H9 (cell line): ENCODE data around the gene MINDY2. TPM values are rescaled to one million over a fixed set of nuclear protein-coding genes. Genes with fewer than 3 reads are reported as not detected.

Source experiments
- DNase-seq: peaks from one replicate; pipeline ENCODE4 v3.0.0-alpha.2; 2017
- H2AFZ ChIP-seq: one replicate; pipeline ENCODE4 v1.6.1; 2013; ENCODE audit warnings: mild to moderate bottlenecking, low read length, control low read depth, moderate library complexity
- H2AK5ac ChIP-seq: 2 replicates; pipeline ENCODE4 v1.6.1; 2013; ENCODE audit warnings: low read length, control low read depth, mixed read lengths; ENCODE audit not compliant: insufficient read length
- H2BK120ac ChIP-seq: one replicate; pipeline ENCODE4 v1.6.1; 2013; ENCODE audit warnings: low read depth, mild to moderate bottlenecking, low read length, control low read depth, inconsistent platforms; ENCODE audit not compliant: poor library complexity, severe bottlenecking
- H2BK12ac ChIP-seq: 2 replicates; pipeline ENCODE4 v1.6.1; 2013; ENCODE audit warnings: low read length, control low read depth, mixed read lengths, low read depth; ENCODE audit not compliant: insufficient read length
- H2BK15ac ChIP-seq: 2 replicates; pipeline ENCODE4 v1.6.1; 2013; ENCODE audit warnings: low read depth, low read length, control low read depth
- H2BK20ac ChIP-seq: one replicate; pipeline ENCODE4 v1.6.1; 2013; ENCODE audit warnings: low read depth, mild to moderate bottlenecking, low read length, control low read depth, inconsistent platforms; ENCODE audit not compliant: poor library complexity, severe bottlenecking
- H2BK5ac ChIP-seq: 2 replicates; pipeline ENCODE4 v1.6.1; 2013; ENCODE audit warnings: low read length, control low read depth, mixed read lengths; ENCODE audit not compliant: insufficient read length
- H3K14ac ChIP-seq: 2 replicates; pipeline ENCODE4 v1.6.1; 2013; ENCODE audit warnings: low read length, control low read depth; ENCODE audit not compliant: insufficient read depth
- H3K18ac ChIP-seq: 2 replicates; pipeline ENCODE4 v1.6.1; 2013; ENCODE audit warnings: low read depth, mild to moderate bottlenecking, mixed read lengths, low read length, control low read depth; ENCODE audit not compliant: insufficient read length
- H3K23ac ChIP-seq: 2 replicates; pipeline ENCODE4 v1.6.1; 2013; ENCODE audit warnings: low read length, control low read depth, mixed read lengths, low read depth; ENCODE audit not compliant: insufficient read length
- H3K23me2 ChIP-seq: 2 replicates; pipeline ENCODE4 v1.6.1; 2013; ENCODE audit warnings: low read depth, mild to moderate bottlenecking, mixed read lengths, low read length, control low read depth; ENCODE audit not compliant: insufficient read length, poor library complexity, severe bottlenecking
- H3K27ac ChIP-seq: 2 replicates; pipeline ENCODE4 v1.5.1; 2013; ENCODE audit warnings: low read length, control low read depth, mixed read lengths, low read depth; ENCODE audit not compliant: insufficient read length
- H3K27me3 ChIP-seq: 2 replicates; pipeline ENCODE4 v1.6.1; 2013; ENCODE audit warnings: low read length, control low read depth, inconsistent platforms; ENCODE audit not compliant: insufficient read depth
- H3K4ac ChIP-seq: 2 replicates; pipeline ENCODE4 v1.6.1; 2013; ENCODE audit warnings: low read depth, mild to moderate bottlenecking, control low read depth, inconsistent platforms, low read length, moderate library complexity
- H3K4me1 ChIP-seq: 2 replicates; pipeline ENCODE4 v1.6.1; 2013; ENCODE audit warnings: low read length, control low read depth, inconsistent platforms; ENCODE audit not compliant: insufficient read depth
- H3K4me2 ChIP-seq: 2 replicates; pipeline ENCODE4 v1.6.1; 2013; ENCODE audit warnings: low read length, control low read depth, mixed read lengths; ENCODE audit not compliant: insufficient read length, insufficient read depth
- H3K56ac ChIP-seq: 2 replicates; pipeline ENCODE4 v1.6.1; 2013; ENCODE audit warnings: low read depth, mild to moderate bottlenecking, mixed read lengths, low read length, control low read depth; ENCODE audit not compliant: insufficient read length
- H3K79me1 ChIP-seq: 2 replicates; pipeline ENCODE4 v1.6.1; 2013; ENCODE audit warnings: low read depth, mild to moderate bottlenecking, moderate library complexity, low read length, control low read depth, inconsistent platforms; ENCODE audit not compliant: insufficient read depth, poor library complexity, severe bottlenecking
- H3K79me2 ChIP-seq: 2 replicates; pipeline ENCODE4 v1.6.1; 2013; ENCODE audit warnings: low read length, control low read depth, inconsistent platforms; ENCODE audit not compliant: insufficient read depth
- H3K9ac ChIP-seq: 2 replicates; pipeline ENCODE4 v1.6.1; 2013; ENCODE audit warnings: low read length, control low read depth, mixed read lengths; ENCODE audit not compliant: insufficient read length; ENCODE audit errors: extremely low read depth
- H3K9me3 ChIP-seq: one replicate; pipeline ENCODE4 v1.6.1; 2013; ENCODE audit warnings: low read depth, low read length, inconsistent platforms; ENCODE audit not compliant: control insufficient read depth
- H3T11ph ChIP-seq: one replicate; pipeline ENCODE4 v1.6.1; 2013; ENCODE audit warnings: mild to moderate bottlenecking, low read length, control low read depth, inconsistent platforms
- H4K20me1 ChIP-seq: one replicate; pipeline ENCODE4 v1.6.1; 2013; ENCODE audit not compliant: control insufficient read depth, insufficient read length, insufficient read depth
- H4K5ac ChIP-seq: 2 replicates; pipeline ENCODE4 v1.6.1; 2013; ENCODE audit warnings: low read depth, mild to moderate bottlenecking, mixed read lengths, low read length, control low read depth; ENCODE audit not compliant: insufficient read length
- H4K8ac ChIP-seq: replicated peaks from 2 replicates; pipeline ENCODE4 v1.6.1; 2013; ENCODE audit warnings: low read length, control low read depth, mixed read lengths, low read depth; ENCODE audit not compliant: insufficient read length
- H4K91ac ChIP-seq: 2 replicates; pipeline ENCODE4 v1.6.1; 2013; ENCODE audit warnings: low read depth, mild to moderate bottlenecking, moderate library complexity, mixed read lengths, low read length, control low read depth; ENCODE audit not compliant: insufficient read length
- H3K27ac Mint-ChIP-seq, 3 experiments: 2 replicates in 2 of 3; 3 replicates in 1 of 3; pipeline ENCODE4 v1.8.0; 2020 to 2021; ENCODE audit warnings: mixed read lengths in 3 of 3, mild to moderate bottlenecking in 1 of 3, moderate library complexity in 1 of 3
- H3K27me3 Mint-ChIP-seq: 2 replicates; pipeline ENCODE4 v1.8.0; 2021; ENCODE audit warnings: low read depth, mild to moderate bottlenecking, moderate library complexity, mixed read lengths
- H3K36me3 Mint-ChIP-seq, 3 experiments: 2 replicates in 2 of 3; 3 replicates in 1 of 3; pipeline ENCODE4 v1.8.0; 2020 to 2021; ENCODE audit warnings: low read depth in 3 of 3, mixed read lengths in 3 of 3; ENCODE audit not compliant: insufficient read depth in 1 of 3
- H3K4me1 Mint-ChIP-seq, 2 experiments: 2 replicates each; pipeline ENCODE4 v1.8.0; 2020; ENCODE audit warnings: mixed read lengths in 2 of 2
- H3K4me3 Mint-ChIP-seq, 2 experiments: 2 replicates in 1 of 2; 3 replicates in 1 of 2; pipeline ENCODE4 v1.8.0; 2020 to 2021; ENCODE audit warnings: mild to moderate bottlenecking in 2 of 2, mixed read lengths in 2 of 2, moderate library complexity in 1 of 2
- H3K9me3 Mint-ChIP-seq, 2 experiments: 2 replicates in 1 of 2; 3 replicates in 1 of 2; pipeline ENCODE4 v1.8.0; 2020; ENCODE audit warnings: mild to moderate bottlenecking in 2 of 2, mixed read lengths in 2 of 2, moderate library complexity in 1 of 2
- CTCF ChIP-seq: fragments of 200-600 bp; sonication (generic); conservative IDR thresholded peaks from 3 replicates; pipeline ENCODE4 v1.8.0; 2021; ENCODE audit warnings: antibody characterized with exemption, mild to moderate bottlenecking
- WGBS: extraction: QIAGEN DNeasy Blood & Tissue Kit; methylation state at CpG from one replicate; pipeline ENCODE4 v1.1.7; 2013; ENCODE audit warnings: missing lambda C conversion rate, low lambda C conversion rate, mixed read lengths; ENCODE audit not compliant: insufficient read length; ENCODE audit errors: extremely low coverage; 5-methylcytosine and 5-hydroxymethylcytosine counted together
- total RNA-seq: library from RNA; stranded (reverse); gene quantifications from 2 replicates; pipeline ENCODE4 v1.2.1, GENCODE V29; 2021

The MINDY2 gene
- total RNA-seq, 1 experiment from 2014 or later: 32.3 TPM

- Histone ChIP-seq H2BK15ac (no peak overlapping the region), H2BK20ac (no peak overlapping the region), H4K5ac (no peak overlapping the region), H3K9ac (no peak overlapping the region), H3K27me3 (no peaks in the 10 kb centered on the region), H3K23ac (no peak overlapping the region), H2AFZ (no peak overlapping the region), H3K79me1 (no peaks in the 10 kb centered on the region), H3K4me2 (no peak overlapping the region), H3K79me2 (peaks cover 6% of the 10 kb centered on the region; the same call in 1 of the 2 replicates), H4K20me1 (no peaks in the 10 kb centered on the region), H2BK5ac (no peak overlapping the region), H3K56ac (no peak overlapping the region), H2BK120ac (no peak overlapping the region), H2AK5ac (no peak overlapping the region), H3K18ac (no peak overlapping the region), H4K91ac (no peak overlapping the region), H3T11ph (no peak overlapping the region), H3K4ac (no peak overlapping the region), H3K27ac (no peak overlapping the region), H2BK12ac (no peak overlapping the region), H3K23me2 (peaks cover 11% of the 10 kb centered on the region), H3K14ac (no peak overlapping the region), H3K9me3 (no peaks in the 10 kb centered on the region), H3K4me1 (no peaks in the 10 kb centered on the region), H4K8ac (no peak overlapping the region)
- DNase-seq: no peak
- no peaks in the 10 kb centered on the region for H3K9me3 Mint-ChIP-seq
- H3K36me3 Mint-ChIP-seq: peaks cover 0 to 5% (median 0%) of the 10 kb centered on the region in 3 experiments; a peak in 1 of 7 replicates
- H3K4me1 Mint-ChIP-seq: peaks cover 16 to 17% of the 10 kb centered on the region in 2 experiments
- H3K27ac Mint-ChIP-seq: no peak overlapping the region
- no CpG with 5 or more reads among the region's 3 CpGs for WGBS
- no peak for TF ChIP-seq CTCF
- H3K4me3 Mint-ChIP-seq: no peak overlapping the region
- no peaks in the 10 kb centered on the region for H3K27me3 Mint-ChIP-seq
Observed at GRCh38 chr15:58752716-58753115, 18.4 kb upstream of the MINDY2 start.
